ENCODE measurements around the gene ZSCAN21.
A peak's percentile ranks its signal among the peaks of the same experiment; 100 is the strongest.

Gene ZSCAN21

GRCh38 chr7:100091411-100092181 is 42.0 kb downstream of the ZSCAN21 start:
- no peaks in the 10 kb centered on the region for H3K27me3 Mint-ChIP-seq
- no peak for DNase-seq
- peaks cover 32 to 52% of the 10 kb centered on the region in 2 donors for H3K4me1 Mint-ChIP-seq
- no peaks in the 10 kb centered on the region for H3K9me3 Mint-ChIP-seq
- H3K4me3 Mint-ChIP-seq: no peak overlapping the region
- peaks cover 49 to 54% of the 10 kb centered on the region in 2 donors for H3K36me3 Mint-ChIP-seq
- peak overlapping the region; percentile 71 for H3K27ac Mint-ChIP-seq
- peak; percentile 4 to 13 for ATAC-seq (replicated peaks)

DNA sequence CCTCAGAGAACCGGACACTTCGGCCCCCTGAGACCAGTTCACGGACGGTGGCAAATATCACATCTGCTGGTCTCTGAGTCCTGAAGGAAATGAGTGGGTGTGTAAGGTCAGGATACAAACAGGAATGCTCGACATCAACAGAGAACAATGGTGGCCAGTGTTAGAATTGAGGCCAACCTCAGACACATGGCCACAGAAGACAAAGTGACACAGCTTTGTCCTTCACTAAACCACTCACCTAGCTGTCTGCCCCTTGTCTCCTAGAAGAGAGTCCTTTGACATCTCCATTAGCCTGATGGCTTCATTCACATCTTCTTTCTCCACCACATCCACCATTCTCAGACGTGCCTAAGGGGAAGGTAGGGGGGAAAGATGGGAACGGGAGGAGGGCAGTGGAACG is 43.5 kb downstream of the ZSCAN21 start:
- Mint-ChIP-seq H3K9me3 (no peaks in the 10 kb centered on the region), H3K27ac (peak overlapping the region; percentile 33), H3K36me3 (peaks cover 60 to 64% of the 10 kb centered on the region in 2 donors), H3K4me3 (no peak overlapping the region), H3K27me3 (no peaks in the 10 kb centered on the region), H3K4me1 (peaks cover 32 to 60% of the 10 kb centered on the region in 2 donors)
- no peak for DNase-seq
- ATAC-seq (replicated peaks): no peak

GRCh38 chr7:100093498-100093897 is 43.9 kb downstream of the ZSCAN21 start:
- no peak overlapping the region for H3K27ac Mint-ChIP-seq

DNA sequence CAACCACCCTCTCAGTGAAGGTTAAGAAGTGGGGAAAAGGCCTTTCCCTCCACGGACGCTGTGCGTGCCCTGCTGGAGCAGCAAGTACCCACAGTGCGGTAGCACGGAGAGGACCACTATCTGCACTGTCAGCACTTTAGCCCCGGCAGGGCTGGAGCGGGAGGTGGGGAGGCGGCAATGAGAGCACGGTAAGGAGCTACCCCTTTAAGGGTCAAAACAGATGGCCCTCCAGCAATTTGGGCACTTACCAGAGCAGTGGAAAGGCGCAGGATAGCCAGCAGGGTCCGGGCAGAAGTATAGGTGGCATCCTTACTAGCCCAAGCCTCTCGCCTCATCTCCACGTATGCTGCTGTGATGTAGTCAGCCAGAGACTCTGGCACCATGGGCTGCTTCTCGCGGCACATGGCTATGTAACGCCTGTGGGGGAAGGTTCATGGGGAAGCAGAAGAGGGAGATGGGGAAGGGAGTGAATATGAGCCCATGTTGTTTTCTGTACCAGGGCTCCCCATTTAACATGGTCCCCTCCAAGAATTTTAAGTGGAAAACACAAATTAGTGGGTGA is 44.4 kb downstream of the ZSCAN21 start:
- Mint-ChIP-seq H3K9me3 (no peaks in the 10 kb centered on the region), H3K4me1 (peaks cover 40 to 64% of the 10 kb centered on the region in 2 donors), H3K36me3 (peaks cover 65 to 74% of the 10 kb centered on the region in 2 donors), H3K4me3 (no peak overlapping the region), H3K27ac (no peak overlapping the region), H3K27me3 (no peaks in the 10 kb centered on the region)
- ATAC-seq (replicated peaks) (no peak), DNase-seq (no peak)

More at GRCh38 chr7:100093498-100093897, 43.9 kb downstream of the ZSCAN21 start:
- Mint-ChIP-seq H3K4me3 (no peak overlapping the region), H3K9me3 (no peaks in the 10 kb centered on the region), H3K4me1 (peaks cover 35 to 60% of the 10 kb centered on the region in 2 donors), H3K36me3 (peaks cover 63 to 69% of the 10 kb centered on the region in 2 donors), H3K27me3 (no peaks in the 10 kb centered on the region)
- ATAC-seq (replicated peaks): no peak
- no peak for DNase-seq

DNA sequence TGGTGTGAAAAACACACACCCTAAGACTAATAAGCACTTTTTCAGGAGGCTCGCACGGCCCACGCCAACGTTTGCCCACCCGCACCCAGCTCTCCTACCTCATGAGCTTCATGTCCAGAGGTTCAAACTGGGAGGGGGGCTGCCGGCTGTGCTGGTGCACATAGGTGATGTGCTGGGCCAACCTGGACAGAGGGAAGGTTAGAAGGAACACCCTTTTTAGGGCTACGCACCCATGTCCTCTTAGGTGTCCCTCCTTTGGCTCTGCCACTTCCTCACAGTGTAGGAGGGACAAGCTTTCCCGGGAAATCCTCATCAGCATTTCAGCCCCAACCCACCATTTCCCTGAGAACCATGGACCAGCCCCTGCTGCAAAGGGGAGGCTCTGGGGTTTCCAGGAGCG is 45.7 kb downstream of the ZSCAN21 start:
- peak overlapping the region; percentile 67 for H3K27ac Mint-ChIP-seq
- no peak for ATAC-seq (replicated peaks)
- H3K9me3 Mint-ChIP-seq: no peaks in the 10 kb centered on the region
- DNase-seq: no peak
- H3K4me3 Mint-ChIP-seq: no peak overlapping the region
- peaks cover 66 to 80% of the 10 kb centered on the region in 2 donors for H3K36me3 Mint-ChIP-seq
- no peaks in the 10 kb centered on the region for H3K27me3 Mint-ChIP-seq
- peaks cover 40 to 67% of the 10 kb centered on the region in 2 donors for H3K4me1 Mint-ChIP-seq

GRCh38 chr7:100095704-100096103 is 46.1 kb downstream of the ZSCAN21 start:
- Mint-ChIP-seq H3K9me3 (no peaks in the 10 kb centered on the region), H3K27me3 (no peaks in the 10 kb centered on the region), H3K36me3 (peaks cover 67 to 80% of the 10 kb centered on the region in 2 donors), H3K4me3 (no peak overlapping the region), H3K4me1 (peaks cover 37 to 67% of the 10 kb centered on the region in 2 donors), H3K27ac (peak overlapping the region; percentile 67)
- DNase-seq (no peak), ATAC-seq (replicated peaks) (no peak)

DNA sequence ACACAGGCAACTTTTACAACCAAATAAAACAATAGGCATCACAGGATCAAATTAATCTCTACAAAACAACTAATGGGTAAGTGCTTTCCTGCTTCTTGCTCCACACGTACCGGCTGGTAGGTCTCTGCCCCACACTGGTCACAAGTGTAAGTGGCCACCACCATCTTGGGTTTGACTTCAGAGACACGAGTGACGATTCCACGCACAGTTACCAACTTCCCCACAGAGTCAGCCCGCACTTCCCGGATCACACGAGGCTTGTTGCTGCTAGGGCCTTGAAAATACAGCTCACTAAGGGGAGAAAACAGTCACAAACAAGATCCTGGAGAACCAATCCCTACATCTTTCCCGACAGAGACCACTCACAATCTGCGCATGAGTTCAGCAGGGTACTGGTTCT is 49.3 kb downstream of the ZSCAN21 start:
- peak overlapping the region; percentile 28 to 60 for H3K4me3 Mint-ChIP-seq
- no peak for DNase-seq
- peaks cover 45 to 62% of the 10 kb centered on the region in 2 donors for H3K36me3 Mint-ChIP-seq
- ATAC-seq (replicated peaks): no peak
- no peaks in the 10 kb centered on the region for H3K9me3 Mint-ChIP-seq
- no peaks in the 10 kb centered on the region for H3K27me3 Mint-ChIP-seq
- H3K27ac Mint-ChIP-seq: peak overlapping the region; percentile 75
- peaks cover 30 to 57% of the 10 kb centered on the region in 2 donors for H3K4me1 Mint-ChIP-seq

DNA sequence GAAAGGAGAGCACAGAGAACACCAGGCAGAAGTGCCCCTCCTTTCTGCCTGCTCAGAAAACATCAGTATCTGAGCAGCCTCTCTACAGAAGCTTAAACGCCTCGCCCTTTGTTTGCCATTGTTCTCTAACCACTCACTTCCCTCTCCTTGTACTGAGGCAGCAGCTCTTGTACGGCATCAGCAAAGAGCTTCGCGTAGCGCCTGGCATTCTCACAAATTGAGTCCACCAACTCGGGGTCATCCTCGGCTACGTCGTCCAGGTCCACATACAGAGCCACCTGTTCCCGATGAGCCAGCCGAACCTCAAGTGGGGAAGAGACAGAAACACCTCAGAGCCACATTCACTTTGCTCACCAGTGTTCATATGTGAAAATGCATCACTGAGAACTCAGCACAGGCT is 49.9 kb downstream of the ZSCAN21 start:
- peak overlapping the region; percentile 99 for H3K27ac Mint-ChIP-seq
- H3K4me3 Mint-ChIP-seq: peak overlapping the region; percentile 96 to 98
- H3K9me3 Mint-ChIP-seq: no peaks in the 10 kb centered on the region
- H3K36me3 Mint-ChIP-seq: peaks cover 44 to 64% of the 10 kb centered on the region in 2 donors
- ATAC-seq (replicated peaks) (no peak), DNase-seq (no peak)
- no peaks in the 10 kb centered on the region for H3K27me3 Mint-ChIP-seq
- H3K4me1 Mint-ChIP-seq: peaks cover 30 to 56% of the 10 kb centered on the region in 2 donors

DNA sequence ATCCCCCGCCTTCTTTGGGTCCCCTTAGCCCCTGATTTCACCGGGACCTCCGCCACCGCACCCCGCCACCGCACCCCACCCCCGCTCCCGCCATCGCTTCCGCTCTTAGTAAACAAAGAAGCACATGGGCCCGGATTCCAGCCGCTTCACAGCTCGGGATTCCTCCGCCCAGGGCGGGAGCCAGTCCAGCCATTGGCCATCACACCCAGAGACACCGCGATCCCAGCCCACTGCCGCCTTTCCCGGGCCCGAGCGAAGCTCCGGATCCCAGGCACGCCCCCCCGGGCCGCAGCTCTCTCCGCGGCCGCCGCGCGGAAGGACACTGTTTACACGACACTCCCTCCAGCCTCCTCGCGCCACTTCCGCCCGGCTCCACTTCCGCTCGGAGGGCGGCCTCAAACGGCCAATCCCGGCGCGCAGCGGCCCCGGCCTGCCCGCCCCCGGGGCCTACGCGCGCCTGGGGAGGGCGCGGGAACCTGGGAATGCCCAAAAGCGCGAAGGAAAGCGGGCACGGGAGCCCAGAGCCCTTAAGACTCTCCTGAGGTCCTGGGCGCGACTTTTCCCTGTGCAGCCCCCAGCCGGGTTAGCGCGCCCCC is 50.9 kb downstream of the ZSCAN21 start:
- peak; percentile 77 to 80 for ATAC-seq (replicated peaks)
- Mint-ChIP-seq H3K9me3 (no peaks in the 10 kb centered on the region), H3K36me3 (peaks cover 42 to 67% of the 10 kb centered on the region in 2 donors), H3K4me1 (peaks cover 29 to 55% of the 10 kb centered on the region in 2 donors), H3K4me3 (peak overlapping the region; percentile 96 to 98), H3K27ac (peak overlapping the region; percentile 99), H3K27me3 (no peaks in the 10 kb centered on the region)
- peak; percentile 87 for DNase-seq

GRCh38 chr7:100101016-100101862 is 51.7 kb downstream of the ZSCAN21 start, which contains the start of the genes AP4M1 and MCM7:
Gene AP4M1, plus strand, starts transcription at chr7:100101643. Its CDS starts 72 bp downstream, at chr7:100101715.
Gene MCM7, minus strand, starts transcription at chr7:100101397. Its CDS starts 103 bp downstream, at chr7:100101294.
- peak; percentile 98 for DNase-seq
- ATAC-seq (replicated peaks): peak; percentile 89 to 91
- Mint-ChIP-seq H3K9me3 (no peaks in the 10 kb centered on the region), H3K27me3 (no peaks in the 10 kb centered on the region), H3K4me1 (peaks cover 27 to 50% of the 10 kb centered on the region in 2 donors), H3K4me3 (peak within 1 kb of the TSS; percentile 96 to 98), H3K27ac (peak within 1 kb of the TSS; percentile 99), H3K36me3 (peaks cover 38 to 68% of the 10 kb centered on the region in 2 donors)

DNA sequence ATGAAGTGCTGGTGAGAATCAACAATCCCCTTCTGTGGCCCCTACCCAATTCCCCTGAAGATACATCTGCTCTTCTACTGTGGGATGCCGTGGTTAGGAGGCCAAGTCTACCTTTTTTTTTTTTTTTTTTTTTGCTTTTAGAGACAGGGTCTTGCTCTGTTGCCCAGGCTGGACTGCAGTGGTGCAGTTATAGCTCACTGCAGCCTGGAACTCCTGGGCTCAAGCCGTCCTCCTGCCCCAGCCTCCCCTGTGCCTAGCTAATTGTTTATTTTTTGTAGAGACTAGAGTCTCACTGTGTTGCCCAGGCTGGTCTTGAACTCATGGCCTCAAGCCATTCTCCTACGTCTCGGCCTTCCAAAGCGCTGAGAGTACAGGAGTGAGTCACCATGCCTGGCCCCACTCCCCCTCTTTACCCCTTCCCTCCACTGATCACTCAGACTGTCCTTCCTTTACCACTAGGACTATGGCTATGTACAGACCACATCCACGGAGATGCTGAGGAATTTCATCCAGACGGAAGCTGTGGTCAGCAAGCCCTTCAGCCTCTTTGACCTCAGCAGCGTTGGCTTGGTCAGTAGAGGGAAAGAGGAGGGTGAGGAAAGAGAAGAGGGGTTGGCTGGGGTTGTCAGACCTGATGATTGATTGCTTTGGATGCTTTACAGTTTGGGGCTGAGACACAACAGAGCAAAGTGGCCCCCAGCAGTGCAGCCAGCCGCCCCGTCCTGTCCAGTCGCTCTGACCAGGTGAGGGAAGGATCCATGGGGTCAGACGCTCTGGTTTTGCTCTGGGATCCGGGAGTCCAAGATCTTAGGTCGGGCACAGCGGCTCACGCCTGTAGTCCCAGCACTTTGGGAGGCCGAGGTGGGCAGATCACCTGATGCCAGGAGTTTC is 53.6 kb downstream of the ZSCAN21 start:
- no peak for ATAC-seq (replicated peaks)
- Mint-ChIP-seq H3K27ac (peak overlapping the region; percentile 88), H3K27me3 (no peaks in the 10 kb centered on the region), H3K36me3 (peaks cover 35 to 70% of the 10 kb centered on the region in 2 donors), H3K4me3 (peak overlapping the region; percentile 96 to 98), H3K4me1 (peaks cover 24 to 54% of the 10 kb centered on the region in 2 donors), H3K9me3 (no peaks in the 10 kb centered on the region)
- DNase-seq: no peak

DNA sequence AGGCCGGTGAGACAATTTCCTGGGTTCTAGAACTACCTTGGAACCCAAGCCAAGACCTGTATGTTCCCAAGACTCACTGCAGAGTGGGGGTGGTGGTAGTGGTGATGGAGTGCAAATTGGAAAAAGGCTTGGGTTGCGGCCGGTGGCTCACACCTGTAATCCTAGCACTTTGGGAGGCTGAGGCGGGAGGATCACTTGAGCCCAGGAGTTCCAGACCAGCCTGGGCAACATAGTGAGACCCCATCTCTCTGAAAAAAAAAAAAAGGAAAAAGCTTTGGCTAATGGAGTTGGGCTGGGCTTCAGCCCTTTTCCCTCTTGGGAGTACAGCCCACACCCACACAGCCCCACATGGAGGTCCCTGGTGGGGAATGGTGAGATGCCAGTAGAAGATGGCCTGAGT is 56.0 kb downstream of the ZSCAN21 start:
- Mint-ChIP-seq H3K27ac (no peak overlapping the region), H3K4me1 (peaks cover 7 to 31% of the 10 kb centered on the region in 2 donors), H3K4me3 (no peak overlapping the region), H3K27me3 (no peaks in the 10 kb centered on the region), H3K36me3 (peaks cover 27 to 63% of the 10 kb centered on the region in 2 donors), H3K9me3 (no peaks in the 10 kb centered on the region)
- no peak for ATAC-seq (replicated peaks)
- no peak for DNase-seq

DNA sequence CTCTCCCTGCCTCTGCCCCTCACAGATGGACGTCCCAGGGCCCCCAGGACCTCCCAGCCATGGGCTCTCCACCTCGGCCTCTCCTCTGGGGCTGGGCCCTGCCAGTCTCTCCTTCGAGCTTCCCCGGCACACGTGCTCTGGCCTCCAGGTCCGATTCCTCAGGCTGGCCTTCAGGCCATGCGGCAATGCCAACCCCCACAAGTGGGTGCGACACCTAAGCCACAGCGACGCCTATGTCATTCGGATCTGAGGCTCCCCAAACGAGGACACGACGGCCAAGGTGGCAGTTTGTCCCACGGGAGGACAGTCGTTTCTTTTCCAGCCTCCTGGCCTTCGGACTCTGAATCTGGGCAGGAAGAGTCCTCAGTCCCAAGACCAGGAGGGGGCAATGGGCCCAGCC is 57.1 kb downstream of the ZSCAN21 start:
- Mint-ChIP-seq H3K4me3 (no peak overlapping the region), H3K27ac (no peak overlapping the region), H3K36me3 (peaks cover 28 to 69% of the 10 kb centered on the region in 2 donors)

More for the DNA sequence above, 57.1 kb downstream of the ZSCAN21 start:
- Mint-ChIP-seq H3K9me3 (no peaks in the 10 kb centered on the region), H3K4me1 (peaks cover 10 to 29% of the 10 kb centered on the region in 2 donors), H3K27me3 (no peaks in the 10 kb centered on the region)
- ATAC-seq (replicated peaks): no peak
- no peak for DNase-seq

All from stimulated activated naive B cell treated with anti-CD40 and anti-IgM and Interleukin-4, amounts not matched to agents 10 μg/mL and 1 μg/mL and 100 μg/mL, for 72 hours (primary cell).